NCI-H460 (cell line): ENCODE data around the gene UXS1. TPM values are rescaled to one million over a fixed set of nuclear protein-coding genes. Genes with fewer than 3 reads are reported as not detected.

Experiments
- DNase-seq: peaks from one replicate; pipeline ENCODE4 v3.0.0-alpha.2; 2016; ENCODE audit warnings: low read depth; ENCODE audit errors: extremely low read depth
- total RNA-seq: library from RNA; depleted of rRNA; stranded (reverse); fragments of >200 nt; shearing (Covaris generic); gene quantifications from 2 replicates; pipeline ENCODE4 v1.2.3, GENCODE V29; 2014

UXS1 gene
- total RNA-seq, 1 experiment from 2014 or later, result 29.8 TPM

- DNase-seq, result no peak
These were observed 80.6 kb downstream of the UXS1 start for GRCh38 chr2:106113361-106113966.

- no peak for DNase-seq
These were observed 82.1 kb downstream of the UXS1 start for GRCh38 chr2:106111882-106112571.

GRCh38 chr2:106109675-106110424 is 84.3 kb downstream of the UXS1 start:
- no peak for DNase-seq

GRCh38 chr2:106108791-106109190 is 85.3 kb downstream of the UXS1 start:
- DNase-seq, result no peak

GRCh38 chr2:106108351-106108750 is 85.8 kb downstream of the UXS1 start:
- DNase-seq, result no peak

GRCh38 chr2:106107509-106108131 is 86.5 kb downstream of the UXS1 start:
- no peak for DNase-seq

- no peak for DNase-seq
These were observed 87.2 kb downstream of the UXS1 start for GRCh38 chr2:106106622-106107508.

- no peak for DNase-seq
These were observed 88.8 kb downstream of the UXS1 start for GRCh38 chr2:106105151-106105922.

- peak; percentile 73 for DNase-seq
These were observed 89.6 kb downstream of the UXS1 start for GRCh38 chr2:106104332-106105062.

GRCh38 chr2:106099691-106100090 is 94.4 kb downstream of the UXS1 start:
- no peak for DNase-seq

GRCh38 chr2:106098664-106099063 is 95.4 kb downstream of the UXS1 start:
- no peak for DNase-seq

- no peak for DNase-seq
These were observed 96.0 kb downstream of the UXS1 start for GRCh38 chr2:106098081-106098480.

GRCh38 chr2:106097038-106098000 is 96.8 kb downstream of the UXS1 start:
- DNase-seq, result no peak

- no peak for DNase-seq
These were observed 97.6 kb downstream of the UXS1 start for GRCh38 chr2:106096299-106097037.

- DNase-seq, result no peak
These were observed 98.4 kb downstream of the UXS1 start for GRCh38 chr2:106095478-106096298.
